Measurements from ENCODE around the gene ENGASE.

The ENGASE gene

GRCh38 chr17:79116575-79117368, 42.1 kb downstream of the ENGASE start:
- no peak for DNase-seq

GRCh38 chr17:79117905-79118487, 43.4 kb downstream of the ENGASE start:
- DNase-seq: no peak

- no peak for DNase-seq
These were observed 44.3 kb downstream of the ENGASE start for GRCh38 chr17:79118924-79119323.

- DNase-seq: no peak
These were observed 45.6 kb downstream of the ENGASE start for GRCh38 chr17:79120259-79120658.

GRCh38 chr17:79123988-79124387, 49.4 kb downstream of the ENGASE start:
- DNase-seq: no peak

- no peak for DNase-seq
These were observed 50.0 kb downstream of the ENGASE start for GRCh38 chr17:79124513-79125209.

- no peak for DNase-seq
These were observed 50.9 kb downstream of the ENGASE start for GRCh38 chr17:79125503-79125902.

GRCh38 chr17:79126139-79126538, 51.5 kb downstream of the ENGASE start:
- DNase-seq: no peak

GRCh38 chr17:79127534-79128135, 53.0 kb downstream of the ENGASE start:
- DNase-seq: no peak

- DNase-seq: no peak
These were observed 54.9 kb downstream of the ENGASE start for GRCh38 chr17:79129523-79129922.

GRCh38 chr17:79130536-79131273, 56.1 kb downstream of the ENGASE start:
- no peak for DNase-seq

- no peak for DNase-seq
These were observed 56.6 kb downstream of the ENGASE start for GRCh38 chr17:79131274-79131635.

GRCh38 chr17:79131701-79132100, 57.1 kb downstream of the ENGASE start:
- no peak for DNase-seq

GRCh38 chr17:79132271-79133064, 57.8 kb downstream of the ENGASE start:
- no peak for DNase-seq

GRCh38 chr17:79133214-79133613, 58.6 kb downstream of the ENGASE start:
- DNase-seq: no peak

- no peak for DNase-seq
These were observed 59.4 kb downstream of the ENGASE start for GRCh38 chr17:79133985-79134384.

- DNase-seq: no peak
These were observed 60.4 kb downstream of the ENGASE start for GRCh38 chr17:79135011-79135410.

- no peak for DNase-seq
These were observed 61.2 kb downstream of the ENGASE start for GRCh38 chr17:79135628-79136405.

All from activated T-cell treated with anti-CD3 and anti-CD28 coated beads, Interleukin-2, amount 50 U/mL, for 48 hours (primary cell).